Right forelimb (tissue), 1 donor: Measurements from ENCODE around the gene TEX50.
"Not testable (repeated sequence)": the region's sequence is repeated elsewhere in the genome, so short reads cannot be mapped to it uniquely, and the experiment has no call there.

Experiments used
- DNase-seq: peaks from one replicate; pipeline ENCODE4 v3.0.0-alpha.2; 2018

The TEX50 gene

GRCh38 chr1:173663159-173663558 lies 28.0 kb downstream of the TEX50 start:
- DNase-seq = no peak

- no peak for DNase-seq
Measured at GRCh38 chr1:173666646-173667045, 31.5 kb downstream of the TEX50 start.

GRCh38 chr1:173669491-173669941 lies 34.4 kb downstream of the TEX50 start, which contains the start of gene ANKRD45:
ANKRD45 (minus strand) TSS chr1:173669851; CDS start chr1:173659418, 10,433 bp downstream.
- peak; percentile 73 for DNase-seq

- DNase-seq = not testable (repeated sequence)
Measured at GRCh38 chr1:173674496-173674895, 39.4 kb downstream of the TEX50 start.

GRCh38 chr1:173680152-173680551 lies 45.0 kb downstream of the TEX50 start:
- not testable (repeated sequence) for DNase-seq

- DNase-seq = no peak
Measured at GRCh38 chr1:173682184-173682583, 47.0 kb downstream of the TEX50 start.

- DNase-seq = not testable (repeated sequence)
Measured at GRCh38 chr1:173683838-173684237, 48.7 kb downstream of the TEX50 start.

- not testable (repeated sequence) for DNase-seq
Measured at GRCh38 chr1:173685121-173685520, 50.0 kb downstream of the TEX50 start.
